H1 (cell line): Measurements from ENCODE around the gene GPC6. TPM values are rescaled to one million over a fixed set of nuclear protein-coding genes. Genes with fewer than 3 reads are reported as not detected.

Experiments used
- CTCF ChIA-PET: fragments of 300-600 bp; sonication (Branson Sonifier 250); formaldehyde crosslinking; loops from one replicate; lab custom pipeline; 2021; ENCODE audit not compliant: partially characterized antibody; lab: Charles Lee
- POLR2A ChIA-PET: fragments of 300-600 bp; sonication (Branson Sonifier 250); formaldehyde crosslinking; loops from one replicate; lab custom pipeline; 2021; ENCODE audit warnings: inconsistent platforms; ENCODE audit not compliant: partially characterized antibody; lab: Charles Lee
- DNase-seq, 2 experiments: peaks; one replicate each; pipeline versions ENCODE4 v3.0.0 to v3.0.0-alpha.2; 2010 to 2022; ENCODE audit warnings: low spot score in 2 of 2, low read depth in 1 of 2, mixed read lengths in 1 of 2
- FAIRE-seq: peaks from 2 replicates; lab custom pipeline; 2011; peaks lifted over from hg19 to GRCh38; lab: Jason Lieb, UNC
- H2AFZ ChIP-seq: 2 replicates; pipeline ENCODE4 v1.8.1; 2012; ENCODE audit warnings: low read length, inconsistent platforms
- H2AK5ac ChIP-seq: 2 replicates; pipeline ENCODE4 v1.6.1; 2013; ENCODE audit warnings: low read depth, low read length
- H2BK120ac ChIP-seq: replicated peaks from 2 replicates; pipeline ENCODE3; 2013; ENCODE audit warnings: low read depth, low read length, inconsistent platforms
- H2BK12ac ChIP-seq: 2 replicates; pipeline ENCODE4 v1.6.1; 2013; ENCODE audit warnings: low read depth, low read length
- H2BK15ac ChIP-seq: 2 replicates; pipeline ENCODE4 v1.6.1; 2013; ENCODE audit warnings: low read length
- H2BK20ac ChIP-seq: 2 replicates; pipeline ENCODE4 v1.6.1; 2013; ENCODE audit warnings: low read length
- H2BK5ac ChIP-seq: 2 replicates; pipeline ENCODE4 v1.6.1; 2013; ENCODE audit warnings: low read depth, low read length
- H3K14ac ChIP-seq: 2 replicates; pipeline ENCODE4 v1.6.1; 2013; ENCODE audit warnings: inconsistent platforms; ENCODE audit not compliant: insufficient read length
- H3K18ac ChIP-seq: 2 replicates; pipeline ENCODE4 v1.6.1; 2013; ENCODE audit warnings: low read length; ENCODE audit errors: extremely low read depth
- H3K23ac ChIP-seq: 2 replicates; pipeline ENCODE4 v1.6.1; 2013; ENCODE audit warnings: inconsistent platforms; ENCODE audit not compliant: insufficient read length
- H3K23me2 ChIP-seq: 2 replicates; pipeline ENCODE4 v1.6.1; 2013; ENCODE audit warnings: low read depth, low read length
- H3K27ac ChIP-seq: 2 replicates; pipeline ENCODE4 v1.6.1; 2011; ENCODE audit warnings: low read depth, low read length, inconsistent platforms
- H3K27me3 ChIP-seq, 4 experiments: replicated peaks in 1 of 4; 1 replicate in 1 of 4; 2 replicates in 3 of 4; pipeline versions ENCODE4 v1.6.1 to v1.8.1; 2011 to 2013; ENCODE audit warnings: low read length in 3 of 4, mild to moderate bottlenecking in 3 of 4, inconsistent platforms in 2 of 4, mixed read lengths in 2 of 4, moderate library complexity in 1 of 4; ENCODE audit not compliant: control insufficient read depth in 3 of 4, insufficient read depth in 3 of 4; ENCODE audit errors: extremely low read depth in 1 of 4
- H3K36me3 ChIP-seq, 4 experiments: 2 replicates each; pipeline versions ENCODE4 v1.6.1 to v1.8.1; 2011 to 2013; ENCODE audit warnings: mild to moderate bottlenecking in 4 of 4, low read length in 3 of 4, moderate library complexity in 2 of 4, control low read depth in 1 of 4, inconsistent platforms in 1 of 4; ENCODE audit not compliant: insufficient read depth in 4 of 4, control insufficient read depth in 2 of 4
- H3K4ac ChIP-seq: replicated peaks from 2 replicates; pipeline ENCODE3; 2013; ENCODE audit warnings: low read length, low read depth, mixed read lengths, inconsistent platforms; ENCODE audit not compliant: insufficient read length
- H3K4me1 ChIP-seq, 4 experiments: replicated peaks in 1 of 4; 1 replicate in 1 of 4; 2 replicates in 3 of 4; pipeline versions ENCODE4 v1.6.1 to v1.8.1; 2011 to 2013; ENCODE audit warnings: low read length in 3 of 4, inconsistent platforms in 2 of 4, mixed read lengths in 1 of 4; ENCODE audit not compliant: insufficient read depth in 4 of 4, control insufficient read depth in 3 of 4
- H3K4me2 ChIP-seq, 2 experiments: 2 replicates each; pipeline versions ENCODE4 v1.6.1 to v1.8.1; 2011 to 2013; ENCODE audit warnings: low read depth in 2 of 2, low read length in 2 of 2, control low read depth in 1 of 2, inconsistent platforms in 1 of 2, mild to moderate bottlenecking in 1 of 2; ENCODE audit not compliant: insufficient read depth in 1 of 2
- H3K4me3 ChIP-seq, 4 experiments: fragments of 200-600, 300-600 bp in 1 of 4; sonication (generic), shearing (Covaris generic), sonication (Bioruptor Twin) in 1 of 4; 2 replicates each; pipeline versions ENCODE4 v1.5.1 to v1.8.1; 2011 to 2016; ENCODE audit warnings: low read length in 4 of 4, low read depth in 3 of 4, control low read depth in 2 of 4, inconsistent platforms in 2 of 4, mild to moderate bottlenecking in 2 of 4, mixed read lengths in 1 of 4, moderate library complexity in 1 of 4; ENCODE audit not compliant: insufficient read depth in 2 of 4; ENCODE audit errors: extremely low read depth in 1 of 4
- H3K56ac ChIP-seq: replicated peaks from 2 replicates; pipeline ENCODE3; 2013; ENCODE audit warnings: low read depth, mild to moderate bottlenecking, mixed read lengths, low read length, inconsistent platforms; ENCODE audit not compliant: insufficient read length
- H3K79me1 ChIP-seq: 2 replicates; pipeline ENCODE4 v1.6.1; 2013; ENCODE audit warnings: low read depth, low read length, control low read depth
- H3K79me2 ChIP-seq, 2 experiments: 2 replicates each; pipeline versions ENCODE4 v1.6.1 to v1.8.1; 2012 to 2013; ENCODE audit warnings: low read length in 2 of 2, mild to moderate bottlenecking in 2 of 2, inconsistent platforms in 1 of 2; ENCODE audit not compliant: insufficient read depth in 2 of 2, control insufficient read depth in 1 of 2
- H3K9ac ChIP-seq, 4 experiments: replicated peaks in 1 of 4; 1 replicate in 1 of 4; 2 replicates in 3 of 4; pipeline versions ENCODE4 v1.6.1 to v1.8.1; 2011 to 2013; ENCODE audit warnings: low read depth in 3 of 4, low read length in 3 of 4, control low read depth in 2 of 4, mild to moderate bottlenecking in 2 of 4, moderate library complexity in 2 of 4, inconsistent platforms in 1 of 4; ENCODE audit errors: extremely low read depth in 1 of 4
- H3K9me3 ChIP-seq, 2 experiments: 2 replicates each; pipeline versions ENCODE4 v1.6.1 to v1.8.1; 2012 to 2013; ENCODE audit warnings: mild to moderate bottlenecking in 2 of 2, moderate library complexity in 2 of 2, control low read depth in 1 of 2, inconsistent platforms in 1 of 2, low read depth in 1 of 2, low read length in 1 of 2, mixed read lengths in 1 of 2; ENCODE audit not compliant: insufficient read depth in 2 of 2
- H4K20me1 ChIP-seq, 2 experiments: replicated peaks in 1 of 2; 2 replicates each; pipeline versions ENCODE3 to v1.8.1; 2011 to 2013; ENCODE audit warnings: inconsistent platforms in 2 of 2, low read length in 2 of 2, mild to moderate bottlenecking in 1 of 2; ENCODE audit not compliant: insufficient read depth in 2 of 2, control insufficient read depth in 1 of 2
- H4K5ac ChIP-seq: 2 replicates; pipeline ENCODE4 v1.6.1; 2013; ENCODE audit warnings: low read length, low read depth, mixed read lengths, inconsistent platforms; ENCODE audit not compliant: insufficient read length
- H4K8ac ChIP-seq: 2 replicates; pipeline ENCODE4 v1.8.0; 2013; ENCODE audit warnings: mild to moderate bottlenecking, moderate library complexity, low read length, inconsistent platforms; ENCODE audit not compliant: insufficient read depth; ENCODE audit errors: extremely low read depth
- H4K91ac ChIP-seq: replicated peaks from 2 replicates; pipeline ENCODE3; 2013; ENCODE audit warnings: low read length, mixed read lengths, inconsistent platforms; ENCODE audit not compliant: insufficient read length
- CHD2 ChIP-seq: IDR thresholded peaks from 2 replicates; pipeline ENCODE4 v1.6.1; 2012; ENCODE audit warnings: low read length, improper control_type of control experiment
- GABPA ChIP-seq: IDR thresholded peaks from 2 replicates; pipeline ENCODE4 v1.6.1; 2011; ENCODE audit warnings: mild to moderate bottlenecking, low read length, moderate library complexity, borderline replicate concordance; ENCODE audit not compliant: insufficient read depth
- HDAC2 ChIP-seq, 2 experiments: fragments of 300-600 bp in 1 of 2; sonication (generic) in 1 of 2; IDR thresholded peaks; 2 replicates each; pipeline ENCODE4 v1.6.1; 2011 to 2012; ENCODE audit warnings: low read depth in 2 of 2, low read length in 2 of 2, mild to moderate bottlenecking in 2 of 2, moderate library complexity in 2 of 2, borderline replicate concordance in 1 of 2, inconsistent platforms in 1 of 2
- JUND ChIP-seq: IDR thresholded peaks from 2 replicates; pipeline ENCODE4 v1.6.1; 2011; ENCODE audit warnings: mild to moderate bottlenecking, improper control_type of control experiment, low read length
- KDM4A ChIP-seq: IDR thresholded peaks from one replicate; pipeline ENCODE4 v1.7.1; 2012; ENCODE audit warnings: low read depth, mild to moderate bottlenecking, moderate library complexity, low read length, inconsistent platforms; ENCODE audit not compliant: severe bottlenecking
- PHF8 ChIP-seq: fragments of 200-600 bp; sonication (generic); conservative IDR thresholded peaks from 2 replicates; pipeline ENCODE4 v1.7.1; 2012; ENCODE audit warnings: low read depth, mild to moderate bottlenecking, inconsistent platforms, low read length, moderate library complexity
- RBBP5 ChIP-seq: IDR thresholded peaks from 2 replicates; pipeline ENCODE4 v1.7.1; 2012; ENCODE audit warnings: low read depth, mild to moderate bottlenecking, inconsistent platforms, low read length, moderate library complexity, borderline replicate concordance
- TBP ChIP-seq: IDR thresholded peaks from 2 replicates; pipeline ENCODE4 v1.6.1; 2011; ENCODE audit warnings: low read depth, low read length, improper control_type of control experiment
- TEAD4 ChIP-seq: IDR thresholded peaks from 2 replicates; pipeline ENCODE4 v1.6.1; 2012; ENCODE audit warnings: low read depth, low read length, inconsistent platforms, mixed read lengths
- polyA plus RNA-seq, 7 experiments: library from polyadenylated mRNA; depleted of rRNA in 3 of 7; stranded (reverse) in 5 of 7; unstranded in 2 of 7; fragments of >200 nt in 5 of 7; fragments of 200-250 nt in 2 of 7; gene quantifications; 1 replicate in 5 of 7; 2 replicates in 1 of 7; 4 replicates in 1 of 7; pipeline versions ENCODE4 v1.2.1 to v1.2.3, GENCODE V29; 2011 to 2013; ENCODE audit warnings: missing spikeins in 2 of 7, mixed read lengths in 2 of 7
- total RNA-seq: library from RNA; stranded (reverse); fragmentation: NEBNext Ultra II Directional; extraction: Animal tissue kit (Norgen Biotek cat#: 25700); gene quantifications from 2 replicates; pipeline ENCODE4 v1.2.1, GENCODE V29; 2021
- TF ChIP-seq, protein P1 (sequence below): IDR thresholded peaks from 2 replicates; pipeline ENCODE4 v1.6.1; 2011; ENCODE audit warnings: low read depth, mild to moderate bottlenecking, low read length; ENCODE audit not compliant: insufficient read depth

The GPC6 gene
- total and polyA plus RNA-seq, 2 of the 8 experiments (the other 6 are each of a cell fraction or from before 2014, with no cell fraction given), result 5.4 to 12.0 TPM

DNA sequence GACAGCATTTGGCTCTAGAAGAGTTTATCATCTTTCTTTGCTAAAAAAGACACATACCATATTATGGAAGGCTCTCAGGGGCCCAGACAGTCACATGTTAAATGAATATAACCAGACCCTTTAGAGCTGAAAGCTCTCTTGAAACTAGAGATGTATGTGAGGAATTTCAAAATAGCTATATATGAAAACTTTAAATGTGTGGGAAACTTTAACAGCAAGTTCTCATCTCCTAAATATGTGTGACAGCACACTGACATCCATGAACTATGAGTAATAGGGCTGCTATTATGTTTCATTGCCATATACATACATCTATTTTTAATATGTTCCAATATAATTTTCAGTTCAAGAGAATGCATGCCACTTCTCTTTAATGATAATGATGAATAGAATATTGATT is 509.5 kb downstream of the GPC6 start:
- H3K4ac ChIP-seq, result no peak overlapping the region
- no peak overlapping the region for H2BK5ac ChIP-seq
- ChIA-PET CTCF (interaction anchor here (1.4 kb wide), 1 partner anchor 13 kb away, joined by 4 read pairs; no protein-coding TSS in a partner anchor), POLR2A (no interaction called here)
- no peak overlapping the region for H3K4me2 ChIP-seq
- H3K79me2 ChIP-seq, result no peaks in the 10 kb centered on the region
- no peak overlapping the region for H4K91ac ChIP-seq
- peaks cover 2% of the 10 kb centered on the region; the same call in 1 of the 2 replicates for H3K23me2 ChIP-seq
- H3K14ac ChIP-seq, result no peak overlapping the region
- H4K20me1 ChIP-seq, result no peaks in the 10 kb centered on the region
- FAIRE-seq, result no peak
- no peak overlapping the region for H3K23ac ChIP-seq
- DNase-seq, result no peak
- no peak overlapping the region for H3K56ac ChIP-seq
- H2AK5ac ChIP-seq, result no peak overlapping the region
- no peaks in the 10 kb centered on the region for H3K79me1 ChIP-seq
- H2BK15ac ChIP-seq, result no peak overlapping the region
- no peak overlapping the region for H2AFZ ChIP-seq
- no peak overlapping the region for H2BK20ac ChIP-seq
- no peak overlapping the region for H3K4me3 ChIP-seq
- no peaks in the 10 kb centered on the region for H3K4me1 ChIP-seq
- no peak overlapping the region for H4K5ac ChIP-seq
- H2BK12ac ChIP-seq, result no peak overlapping the region
- no peak overlapping the region for H2BK120ac ChIP-seq
- H3K9ac ChIP-seq, result no peak overlapping the region
- no peaks in the 10 kb centered on the region for H3K36me3 ChIP-seq
- no peak for TF ChIP-seq TEAD4
- no peak for TF ChIP-seq PHF8
- no peak for TF ChIP-seq HDAC2 (IDR thresholded peaks at IDR 0.05; ENCODE audit: borderline replicate concordance in 1 of 2, low read depth in 2 of 2, low read length in 2 of 2)
- TF ChIP-seq KDM4A, result no peak
- no peak for TF ChIP-seq CHD2
- TF ChIP-seq JUND, result no peak
- no peak for TF ChIP-seq TBP
- no peak for TF ChIP-seq GABPA
- TF ChIP-seq RBBP5, result no peak
- TF ChIP-seq, protein P1, sequence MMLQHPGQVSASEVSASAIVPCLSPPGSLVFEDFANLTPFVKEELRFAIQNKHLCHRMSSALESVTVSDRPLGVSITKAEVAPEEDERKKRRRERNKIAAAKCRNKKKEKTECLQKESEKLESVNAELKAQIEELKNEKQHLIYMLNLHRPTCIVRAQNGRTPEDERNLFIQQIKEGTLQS, result no peak
- H3K27ac ChIP-seq, result no peak overlapping the region
- H3K18ac ChIP-seq, result no peak overlapping the region
- H4K8ac ChIP-seq, result no peak overlapping the region
- H3K27me3 ChIP-seq, result no peaks in the 10 kb centered on the region
- no peaks in the 10 kb centered on the region for H3K9me3 ChIP-seq
